Thoracic aorta (tissue), 2 donors: ENCODE data around the gene CMIP. TPM values are rescaled to one million over a fixed set of nuclear protein-coding genes. Genes with fewer than 3 reads are reported as not detected.

ENCODE experiments used
- ATAC-seq: fragments of 150-250 bp; one replicate; pipeline ENCODE4 v1.8.0; 2017; ENCODE audit warnings: low read depth; ENCODE audit not compliant: insufficient number of reproducible peaks, low FRiP score
- DNase-seq: peaks from one replicate; pipeline ENCODE4 v3.0.0-alpha.2; 2020; ENCODE audit warnings: low spot score
- H3K27ac ChIP-seq, 2 donors: fragments of 200-600 bp; sonication (generic); 1 replicate in 1 of 2; 2 replicates in 1 of 2; pipeline ENCODE4 v1.5.1; 2016; ENCODE audit warnings: mild to moderate bottlenecking in 2 of 2, moderate library complexity in 2 of 2
- H3K27me3 ChIP-seq: fragments of 200-600 bp; sonication (generic); replicated peaks from 2 replicates; pipeline ENCODE4 v1.6.0; 2016; ENCODE audit warnings: mild to moderate bottlenecking; ENCODE audit not compliant: insufficient read depth
- H3K36me3 ChIP-seq: fragments of 200-600 bp; sonication (generic); one replicate; pipeline ENCODE4 v1.5.1; 2016
- H3K4me1 ChIP-seq, 2 donors: fragments of 200-600 bp; sonication (generic); 1 replicate in 1 of 2; 2 replicates in 1 of 2; pipeline versions ENCODE4 v1.5.1 to v1.6.0; 2016; ENCODE audit warnings: low read depth in 2 of 2, mild to moderate bottlenecking in 1 of 2; ENCODE audit not compliant: control insufficient read depth in 1 of 2
- H3K4me3 ChIP-seq: fragments of 200-600 bp; sonication (generic); 2 replicates; pipeline ENCODE4 v1.5.1; 2016; ENCODE audit warnings: mild to moderate bottlenecking
- H3K9me3 ChIP-seq: fragments of 200-600 bp; sonication (generic); 2 replicates; pipeline ENCODE4 v1.5.1; 2016
- total RNA-seq, 2 donors: library from RNA; depleted of rRNA; stranded (reverse); fragments of >200 nt; gene quantifications; one replicate each; pipeline versions ENCODE4 v1.1.0 to v1.2.3, GENCODE V29; 2016
- TF ChIP-seq, protein P1 (sequence below): fragments of 200-600 bp; sonication (generic); IDR thresholded peaks from one replicate; pipeline ENCODE4 v1.5.1; 2019; ENCODE audit warnings: antibody characterized with exemption

CMIP gene
- total RNA-seq, 2 donors from 2014 or later = 20.8 to 46.8 TPM

DNA sequence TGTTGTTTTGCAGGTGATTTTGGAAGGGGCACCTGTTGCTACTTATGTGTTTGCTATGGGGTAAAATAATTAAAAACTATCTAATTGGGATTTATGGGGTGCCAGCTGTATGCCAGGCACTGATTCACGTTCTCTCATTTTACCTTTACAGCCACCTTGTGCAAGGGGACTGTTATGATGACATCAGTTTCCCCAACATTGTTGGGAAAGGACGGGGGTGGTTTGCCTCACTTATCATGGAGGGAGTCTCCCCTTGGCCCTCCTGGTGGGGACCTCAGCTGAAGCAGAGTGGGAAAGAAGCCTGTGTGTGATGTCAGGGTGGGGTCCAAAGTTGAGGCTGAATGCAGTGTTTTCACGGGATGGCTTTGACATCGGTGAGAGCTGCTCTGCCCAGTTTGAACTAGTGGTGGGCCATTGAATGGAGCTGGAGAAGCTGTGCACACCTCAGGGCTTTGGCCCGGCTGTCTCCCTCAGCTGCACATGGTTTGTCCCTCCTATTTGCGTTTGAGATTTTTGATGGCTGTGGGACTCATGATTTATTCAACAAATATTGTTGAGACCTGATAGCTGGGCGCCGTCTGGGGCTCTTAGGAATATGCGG is 36.1 kb downstream of the CMIP start:
- peaks cover 5 to 6% of the 10 kb centered on the region in 2 donors for H3K4me1 ChIP-seq
- no peak overlapping the region for H3K4me3 ChIP-seq
- TF ChIP-seq, protein P1, sequence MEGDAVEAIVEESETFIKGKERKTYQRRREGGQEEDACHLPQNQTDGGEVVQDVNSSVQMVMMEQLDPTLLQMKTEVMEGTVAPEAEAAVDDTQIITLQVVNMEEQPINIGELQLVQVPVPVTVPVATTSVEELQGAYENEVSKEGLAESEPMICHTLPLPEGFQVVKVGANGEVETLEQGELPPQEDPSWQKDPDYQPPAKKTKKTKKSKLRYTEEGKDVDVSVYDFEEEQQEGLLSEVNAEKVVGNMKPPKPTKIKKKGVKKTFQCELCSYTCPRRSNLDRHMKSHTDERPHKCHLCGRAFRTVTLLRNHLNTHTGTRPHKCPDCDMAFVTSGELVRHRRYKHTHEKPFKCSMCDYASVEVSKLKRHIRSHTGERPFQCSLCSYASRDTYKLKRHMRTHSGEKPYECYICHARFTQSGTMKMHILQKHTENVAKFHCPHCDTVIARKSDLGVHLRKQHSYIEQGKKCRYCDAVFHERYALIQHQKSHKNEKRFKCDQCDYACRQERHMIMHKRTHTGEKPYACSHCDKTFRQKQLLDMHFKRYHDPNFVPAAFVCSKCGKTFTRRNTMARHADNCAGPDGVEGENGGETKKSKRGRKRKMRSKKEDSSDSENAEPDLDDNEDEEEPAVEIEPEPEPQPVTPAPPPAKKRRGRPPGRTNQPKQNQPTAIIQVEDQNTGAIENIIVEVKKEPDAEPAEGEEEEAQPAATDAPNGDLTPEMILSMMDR = no peak
- H3K27me3 ChIP-seq = no peaks in the 10 kb centered on the region
- H3K9me3 ChIP-seq = no peaks in the 10 kb centered on the region
- ATAC-seq = no peak
- H3K27ac ChIP-seq = no peak overlapping the region
- no peaks in the 10 kb centered on the region for H3K36me3 ChIP-seq
- DNase-seq = no peak

DNA sequence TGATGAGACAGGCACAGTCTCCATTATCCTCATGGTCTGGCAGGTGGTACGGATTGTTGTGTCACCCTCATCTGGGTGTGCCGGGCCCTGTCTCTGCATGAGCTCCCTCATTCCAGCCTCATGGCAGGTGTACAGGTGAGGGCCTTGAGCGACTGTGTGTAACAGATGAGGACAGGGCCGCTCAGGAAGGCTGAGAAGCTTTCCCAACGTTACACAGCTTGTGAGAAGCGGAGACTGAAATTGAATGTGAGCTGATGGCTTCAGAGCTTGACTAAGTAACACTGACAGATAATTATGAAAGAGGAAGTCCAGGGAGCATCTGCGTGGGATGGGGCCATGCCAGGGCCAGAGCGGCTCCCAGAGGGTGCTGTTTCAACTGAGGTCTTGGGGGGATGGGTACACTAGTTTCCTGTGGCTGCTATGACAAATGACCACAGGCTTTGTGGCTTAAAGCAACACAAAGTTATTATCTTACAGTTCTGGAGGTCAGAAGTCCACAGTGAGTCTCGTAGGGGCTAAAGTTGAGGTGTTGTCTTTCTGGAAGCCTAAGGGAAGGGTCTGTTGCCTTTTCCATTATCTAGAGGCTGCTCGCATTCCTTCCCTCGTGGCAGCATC is 36.7 kb downstream of the CMIP start:
- no peak overlapping the region for H3K27ac ChIP-seq
- no peak for DNase-seq

DNA sequence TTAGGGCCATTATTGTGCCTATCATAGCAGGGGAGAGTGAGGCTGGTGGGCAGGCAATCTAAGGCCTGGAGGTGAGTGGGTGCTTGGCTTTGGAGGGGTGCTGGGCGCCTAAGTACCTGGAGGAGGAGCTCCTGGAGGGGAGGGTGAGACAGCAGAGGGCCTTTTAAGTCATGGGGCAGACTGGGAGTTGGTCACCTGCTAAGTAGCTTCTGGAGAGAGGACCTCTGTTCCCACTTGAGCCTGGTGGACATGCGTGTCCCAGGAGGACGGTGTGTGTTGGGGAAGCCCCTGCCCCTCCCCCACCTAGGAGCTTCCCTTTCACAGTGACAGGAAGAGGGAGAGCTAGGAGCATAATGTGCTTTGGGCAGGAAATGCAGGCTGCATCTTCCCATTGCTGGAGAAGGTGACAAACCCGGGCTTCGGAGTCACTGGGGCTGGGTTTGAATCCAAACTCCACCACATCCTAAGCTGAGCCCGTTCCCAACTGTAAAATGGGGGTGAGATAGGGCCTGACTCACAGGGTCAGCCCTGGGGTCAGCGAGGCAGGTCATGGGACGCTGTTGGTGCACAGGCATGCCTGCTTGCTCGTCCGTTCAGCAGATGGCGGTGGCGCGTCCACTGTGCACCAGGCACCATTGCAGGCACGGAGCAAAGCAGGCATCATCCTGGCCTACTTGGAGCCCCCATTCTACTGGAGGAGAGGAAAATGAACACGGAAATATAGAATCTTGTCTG is 37.9 kb downstream of the CMIP start:
- ATAC-seq (no peak), DNase-seq (no peak)
- no peaks in the 10 kb centered on the region for H3K36me3 ChIP-seq
- TF ChIP-seq, protein P1 = no peak
- H3K27ac ChIP-seq = no peak overlapping the region
- peaks cover 10 to 23% of the 10 kb centered on the region in 2 donors for H3K4me1 ChIP-seq
- no peaks in the 10 kb centered on the region for H3K9me3 ChIP-seq
- H3K4me3 ChIP-seq = no peak overlapping the region
- no peaks in the 10 kb centered on the region for H3K27me3 ChIP-seq

More for the DNA sequence above, 36.7 kb downstream of the CMIP start:
- Histone ChIP-seq H3K36me3 (no peaks in the 10 kb centered on the region), H3K4me1 (peaks cover 6 to 11% of the 10 kb centered on the region in 2 donors), H3K4me3 (no peak overlapping the region), H3K27me3 (no peaks in the 10 kb centered on the region), H3K9me3 (no peaks in the 10 kb centered on the region)
- ATAC-seq = no peak
- TF ChIP-seq, protein P1 = no peak

DNA sequence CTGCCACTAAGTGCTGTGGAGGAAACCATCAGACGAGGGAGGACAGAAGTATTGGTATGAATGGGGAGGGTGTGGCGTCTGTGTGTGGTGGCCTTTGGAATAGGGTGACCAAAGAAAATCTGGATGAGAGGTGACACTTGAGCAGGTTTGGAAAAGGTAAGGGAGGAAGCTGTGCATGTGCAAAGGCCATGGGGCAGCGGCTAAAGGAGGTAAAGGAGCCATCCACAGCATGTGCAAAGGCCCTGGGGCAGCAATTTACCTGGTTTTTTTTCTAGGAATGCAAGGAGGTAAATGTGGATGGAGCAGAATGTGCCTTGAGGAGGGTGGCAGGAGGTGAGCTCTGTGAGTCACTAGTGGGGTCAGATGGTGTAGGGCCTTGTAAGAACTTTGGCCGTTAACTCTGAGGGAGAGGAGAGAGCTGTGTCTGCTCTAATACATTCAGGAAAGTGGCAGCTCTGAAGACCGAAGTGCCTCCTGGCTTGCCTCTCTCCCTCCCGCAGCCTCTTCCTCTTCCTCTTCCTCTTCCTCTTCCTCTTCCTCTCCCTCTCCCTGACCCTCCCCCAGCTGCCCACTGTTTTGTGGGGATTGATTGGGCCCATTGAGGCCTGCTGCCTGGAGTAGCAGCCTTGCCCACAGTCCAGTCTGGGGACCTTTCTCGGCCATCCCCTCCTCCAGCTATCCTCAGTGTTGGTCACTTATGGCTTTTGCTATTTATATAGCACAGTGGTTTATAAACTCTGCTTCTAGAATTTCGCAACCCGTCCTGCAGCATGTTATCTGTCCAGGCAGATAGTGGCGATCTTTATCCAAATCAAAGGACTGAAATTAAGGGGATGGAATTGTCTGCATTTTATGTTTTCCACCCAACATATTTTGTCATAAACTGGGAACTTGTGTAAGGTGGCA is 38.7 kb downstream of the CMIP start:
- no peak overlapping the region for H3K4me3 ChIP-seq
- DNase-seq = no peak
- TF ChIP-seq, protein P1 = no peak
- no peaks in the 10 kb centered on the region for H3K27me3 ChIP-seq
- H3K36me3 ChIP-seq = no peaks in the 10 kb centered on the region
- H3K27ac ChIP-seq = no peak overlapping the region
- no peak for ATAC-seq
- no peaks in the 10 kb centered on the region for H3K9me3 ChIP-seq
- peaks cover 12 to 23% of the 10 kb centered on the region in 2 donors for H3K4me1 ChIP-seq
